Pulmonary artery endothelial cell (primary cell): ENCODE results near the gene RNU1-4. TPM values are rescaled to one million over a fixed set of nuclear protein-coding genes. Genes with fewer than 3 reads are reported as not detected.
"Not testable (repeated sequence)": the region's sequence is repeated elsewhere in the genome, so short reads cannot be mapped to it uniquely, and the experiment has no call there.

Experiments used
- DNase-seq: peaks from one replicate; pipeline ENCODE4 v3.0.0-alpha.2; 2011; ENCODE audit warnings: low read depth, low spot score
- total RNA-seq: library from RNA; depleted of rRNA; stranded (reverse); fragments of >200 nt; gene quantifications from 2 replicates; pipeline ENCODE4 v1.2.3, GENCODE V29; 2014

RNU1-4 gene
- total RNA-seq, 1 donor from 2014 or later, result under 0.01 TPM

GRCh38 chr1:16708704-16709103, 31.6 kb upstream of the RNU1-4 start:
- not testable (repeated sequence) for DNase-seq

- not testable (repeated sequence) for DNase-seq
Measured at GRCh38 chr1:16709659-16710087, 30.6 kb upstream of the RNU1-4 start.

GRCh38 chr1:16710618-16711017, 29.7 kb upstream of the RNU1-4 start:
- not testable (repeated sequence) for DNase-seq

- not testable (repeated sequence) for DNase-seq
Measured at GRCh38 chr1:16712131-16712530, 28.2 kb upstream of the RNU1-4 start.

- not testable (repeated sequence) for DNase-seq
Measured at GRCh38 chr1:16712582-16712981, 27.7 kb upstream of the RNU1-4 start.

GRCh38 chr1:16712984-16713383, 27.3 kb upstream of the RNU1-4 start:
- not testable (repeated sequence) for DNase-seq

- not testable (repeated sequence) for DNase-seq
Measured at GRCh38 chr1:16713480-16713879, 26.8 kb upstream of the RNU1-4 start.

- no peak for DNase-seq
Measured at GRCh38 chr1:16716691-16717335, 23.5 kb upstream of the RNU1-4 start.

- DNase-seq, result no peak
Measured at GRCh38 chr1:16717336-16718098, 22.8 kb upstream of the RNU1-4 start.

- DNase-seq, result not testable (repeated sequence)
Measured at GRCh38 chr1:16718099-16718907, 22.0 kb upstream of the RNU1-4 start.

GRCh38 chr1:16718908-16719533, 21.3 kb upstream of the RNU1-4 start:
- no peak for DNase-seq

GRCh38 chr1:16719571-16720350, 20.6 kb upstream of the RNU1-4 start:
- no peak for DNase-seq

GRCh38 chr1:16720351-16721223, 19.7 kb upstream of the RNU1-4 start:
- no peak for DNase-seq

- DNase-seq, result no peak
Measured at GRCh38 chr1:16721871-16722641, 18.3 kb upstream of the RNU1-4 start.

GRCh38 chr1:16724718-16725438, 15.4 kb upstream of the RNU1-4 start:
- no peak for DNase-seq

GRCh38 chr1:16725439-16726245, 14.7 kb upstream of the RNU1-4 start:
- not testable (repeated sequence) for DNase-seq
